ENCODE measurements around the gene ORAI3. TPM values are rescaled to one million over a fixed set of nuclear protein-coding genes. Genes with fewer than 3 reads are reported as not detected.

The ORAI3 gene
- total RNA-seq, 2 experiments from 2014 or later, result 7.6 to 10.9 TPM

DNA sequence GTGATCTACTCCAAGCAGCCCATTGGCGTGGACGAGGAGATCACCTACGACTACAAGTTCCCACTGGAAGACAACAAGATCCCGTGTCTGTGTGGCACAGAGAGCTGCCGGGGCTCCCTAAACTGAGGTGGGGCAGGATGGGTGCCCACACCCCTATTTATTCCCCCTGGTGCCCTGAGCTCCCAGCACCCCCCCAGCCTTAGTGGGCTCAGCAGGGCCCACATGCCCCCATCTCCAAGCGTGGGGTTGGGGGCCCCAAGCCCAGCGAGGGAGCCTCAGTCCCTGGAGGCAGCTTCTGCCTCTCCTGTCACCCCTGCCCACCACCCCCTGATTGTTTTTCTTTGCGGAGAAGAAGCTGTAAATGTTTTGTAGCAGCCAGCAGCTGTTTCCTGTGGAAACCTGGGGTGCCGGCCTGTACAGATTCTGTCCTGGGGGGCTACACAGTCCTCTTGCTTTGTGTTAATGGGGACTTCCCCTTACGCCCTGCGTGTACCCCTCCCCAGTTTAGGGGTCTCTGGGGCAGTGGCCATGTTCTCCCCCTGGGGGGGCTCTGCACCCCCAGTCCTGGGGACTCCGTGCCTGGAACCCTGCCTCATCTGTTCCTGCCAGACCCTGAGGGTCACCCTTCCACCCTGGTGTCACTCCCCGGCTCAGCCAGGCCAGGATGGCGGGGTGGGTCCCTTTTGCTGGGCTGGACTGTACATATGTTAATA is 35.2 kb downstream of the ORAI3 start:
- Mint-ChIP-seq H3K36me3 (ENCODE audit: low read depth) (peaks cover 8% of the 10 kb centered on the region), H3K27me3 (no peaks in the 10 kb centered on the region), H3K27ac (no peak overlapping the region), H3K9me3 (no peaks in the 10 kb centered on the region), H3K4me3 (no peak overlapping the region), H3K4me1 (ENCODE audit: low read depth) (no peaks in the 10 kb centered on the region)
- no peak for DNase-seq
- POLR2A ChIA-PET, result interaction anchor here (0.6 to 1.5 kb wide), 10 partner anchors 13 to 889 kb away, joined by 3 to 4 read pairs (median 3); partner anchors contain the start of genes STX4 and ZNF267
- ATAC-seq, result no peak
- CTCF ChIA-PET, result interaction anchor here (0.6 to 3.8 kb wide), 38 partner anchors 8 to 885 kb away, joined by 3 to 23 read pairs (median 5); partner anchors contain the start of genes ORAI3, VKORC1, ZNF646 and ZNF668
- no peak for TF ChIP-seq CTCF (IDR thresholded peaks at IDR 0.05)
- intact Hi-C loops (cut with micrococcal nuclease), result no loop called here

GRCh38 chr16:30984669-30985400 is 36.0 kb downstream of the ORAI3 start, which contains the start of gene HSD3B7:
Gene HSD3B7, plus strand, starts transcription at chr16:30985207. Its CDS starts 452 bp downstream, at chr16:30985659.
- no peaks in the 10 kb centered on the region for H3K9me3 Mint-ChIP-seq
- DNase-seq (peak; percentile 85), ATAC-seq (peak; percentile 80)
- ChIA-PET CTCF (interaction anchor here (0.6 to 3.8 kb wide), 35 partner anchors 8 to 884 kb away, joined by 3 to 23 read pairs (median 5); partner anchors contain the start of genes ORAI3, VKORC1, ZNF646 and ZNF668), POLR2A (interaction anchor here (0.6 to 1.3 kb wide), 8 partner anchors 16 to 888 kb away, joined by 3 to 4 read pairs (median 3); partner anchors contain the start of genes STX4 and ZNF267)
- no peak within 1 kb of the TSS for H3K27ac Mint-ChIP-seq
- TF ChIP-seq CTCF (IDR thresholded peaks at IDR 0.05), result peak; percentile 95
- peaks cover 8% of the 10 kb centered on the region for H3K36me3 Mint-ChIP-seq (ENCODE audit: low read depth)
- H3K4me1 Mint-ChIP-seq (ENCODE audit: low read depth), result no peaks in the 10 kb centered on the region
- H3K4me3 Mint-ChIP-seq, result no peak within 1 kb of the TSS
- intact Hi-C loops (cut with micrococcal nuclease), result no loop called here
- no peaks in the 10 kb centered on the region for H3K27me3 Mint-ChIP-seq

DNA sequence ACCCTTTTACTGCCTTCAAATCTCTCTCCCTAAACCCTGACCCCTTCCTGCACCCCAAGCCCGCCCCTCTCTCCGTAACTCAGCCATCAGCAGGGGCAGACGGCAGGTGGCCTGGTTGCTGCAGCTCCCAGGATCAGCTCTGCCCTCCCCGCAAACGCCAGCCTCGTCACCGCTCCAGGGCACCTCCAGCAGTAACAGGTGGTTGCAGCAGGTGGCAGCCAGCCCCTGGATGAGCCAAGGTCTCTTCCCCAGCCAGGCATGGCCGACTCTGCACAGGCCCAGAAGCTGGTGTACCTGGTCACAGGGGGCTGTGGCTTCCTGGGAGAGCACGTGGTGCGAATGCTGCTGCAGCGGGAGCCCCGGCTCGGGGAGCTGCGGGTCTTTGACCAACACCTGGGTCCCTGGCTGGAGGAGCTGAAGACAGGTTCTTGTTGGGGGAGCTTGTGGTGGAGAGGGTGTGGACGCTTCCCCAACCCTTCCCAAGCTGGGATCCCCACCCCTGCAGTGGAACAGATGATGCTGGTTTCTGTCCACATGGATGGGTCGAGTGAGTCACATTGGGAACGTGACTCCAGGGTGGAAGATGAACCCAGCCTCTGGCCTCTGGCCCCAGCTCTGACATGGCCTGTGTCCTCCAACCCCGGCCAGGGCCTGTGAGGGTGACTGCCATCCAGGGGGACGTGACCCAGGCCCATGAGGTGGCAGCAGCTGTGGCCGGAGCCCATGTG is 36.7 kb downstream of the ORAI3 start:
- Mint-ChIP-seq H3K36me3 (ENCODE audit: low read depth) (peaks cover 3% of the 10 kb centered on the region), H3K4me1 (ENCODE audit: low read depth) (no peaks in the 10 kb centered on the region), H3K27ac (no peak overlapping the region), H3K4me3 (no peak overlapping the region), H3K9me3 (no peaks in the 10 kb centered on the region), H3K27me3 (no peaks in the 10 kb centered on the region)
- ATAC-seq (peak; percentile 23), DNase-seq (no peak)
- TF ChIP-seq CTCF (IDR thresholded peaks at IDR 0.05), result no peak
- ChIA-PET CTCF (interaction anchor here (0.7 to 3.8 kb wide), 36 partner anchors 8 to 883 kb away, joined by 3 to 23 read pairs (median 4); partner anchors contain the start of genes KAT8, ORAI3, VKORC1 and ZNF646), POLR2A (interaction anchor here (0.6 to 1.2 kb wide), 4 partner anchors 9 to 888 kb away, joined by 3 read pairs; partner anchors contain the start of gene ZNF267)
- intact Hi-C loops (cut with micrococcal nuclease), result no loop called here

- intact Hi-C loops (cut with micrococcal nuclease), result no loop called here
- H3K4me3 Mint-ChIP-seq, result no peak overlapping the region
- peaks cover 3% of the 10 kb centered on the region for H3K36me3 Mint-ChIP-seq (ENCODE audit: low read depth)
- no peak for ATAC-seq
- no peaks in the 10 kb centered on the region for H3K9me3 Mint-ChIP-seq
- no peaks in the 10 kb centered on the region for H3K4me1 Mint-ChIP-seq (ENCODE audit: low read depth)
- H3K27ac Mint-ChIP-seq, result no peak overlapping the region
- ChIA-PET POLR2A (interaction anchor here (0.6 kb wide), 1 partner anchor 8 kb away, joined by 3 read pairs; no protein-coding TSS in a partner anchor), CTCF (interaction anchor here (0.7 to 3.8 kb wide), 20 partner anchors 8 to 882 kb away, joined by 3 to 23 read pairs (median 4); partner anchors contain the start of genes KAT8 and VKORC1)
- TF ChIP-seq CTCF (IDR thresholded peaks at IDR 0.05), result no peak
- no peaks in the 10 kb centered on the region for H3K27me3 Mint-ChIP-seq
- no peak for DNase-seq
Observed at GRCh38 chr16:30986129-30986991, 37.5 kb downstream of the ORAI3 start.
